GM10248 (cell line): ENCODE results near the gene CDKAL1.

Source experiments
- CTCF ChIA-PET: fragments of 300-600 bp; sonication (Branson Sonifier 250); formaldehyde crosslinking; extraction: SDS; loops from one replicate; lab custom pipeline; 2021; ENCODE audit warnings: antibody characterized with exemption; lab: Yijun Ruan, JAX
- POLR2A ChIA-PET: fragments of 350-650 bp; sonication (Branson Sonifier 250); formaldehyde crosslinking; extraction: SDS; loops from one replicate; lab custom pipeline; 2020; ENCODE audit warnings: antibody characterized with exemption; lab: Yijun Ruan, JAX
- DNase-seq: peaks from one replicate; pipeline ENCODE4 v3.0.0; 2012; ENCODE audit errors: extremely low spot score
- CTCF ChIP-seq: IDR thresholded peaks from 2 replicates; pipeline ENCODE4 v1.5.1; 2012; ENCODE audit warnings: mild to moderate bottlenecking, low read depth; ENCODE audit errors: extremely low read depth, missing control alignments, control extremely low read depth

Gene CDKAL1

GRCh38 chr6:21228876-21229460, 694.7 kb downstream of the CDKAL1 start:
- no peak for DNase-seq
- ChIA-PET CTCF (interaction anchor here (0.9 to 1.6 kb wide), 2 partner anchors 11 to 21 kb away, joined by 3 to 4 read pairs; no protein-coding TSS in a partner anchor), POLR2A (no interaction called here)
- no peak for TF ChIP-seq CTCF

GRCh38 chr6:21230536-21230935, 696.3 kb downstream of the CDKAL1 start:
- no peak for DNase-seq
- no peak for TF ChIP-seq CTCF
- ChIA-PET CTCF (no interaction called here), POLR2A (no interaction called here)

GRCh38 chr6:21235162-21235561, 700.9 kb downstream of the CDKAL1 start:
- DNase-seq, result no peak
- ChIA-PET CTCF (interaction anchor here (0.9 to 1.2 kb wide), 2 partner anchors 14 to 24 kb away, joined by 3 to 4 read pairs; no protein-coding TSS in a partner anchor), POLR2A (no interaction called here)
- no peak for TF ChIP-seq CTCF

GRCh38 chr6:21238208-21238607, 704.0 kb downstream of the CDKAL1 start:
- CTCF ChIA-PET, result no interaction called here
- POLR2A ChIA-PET, result no interaction called here
- DNase-seq, result no peak
- no peak for TF ChIP-seq CTCF

- ChIA-PET POLR2A (no interaction called here), CTCF (no interaction called here)
- no peak for TF ChIP-seq CTCF
- DNase-seq, result no peak
These were observed 706.5 kb downstream of the CDKAL1 start for GRCh38 chr6:21240709-21241108.

GRCh38 chr6:21241231-21242130, 707.2 kb downstream of the CDKAL1 start:
- ChIA-PET CTCF (no interaction called here), POLR2A (no interaction called here)
- DNase-seq, result no peak
- TF ChIP-seq CTCF, result no peak
